ENCODE measurements around the gene MN1. TPM values are rescaled to one million over a fixed set of nuclear protein-coding genes. Genes with fewer than 3 reads are reported as not detected.

Gene MN1
- total RNA-seq, 4 donors from 2014 or later, result 2.0 to 9.7 (median 8.2) TPM

DNA sequence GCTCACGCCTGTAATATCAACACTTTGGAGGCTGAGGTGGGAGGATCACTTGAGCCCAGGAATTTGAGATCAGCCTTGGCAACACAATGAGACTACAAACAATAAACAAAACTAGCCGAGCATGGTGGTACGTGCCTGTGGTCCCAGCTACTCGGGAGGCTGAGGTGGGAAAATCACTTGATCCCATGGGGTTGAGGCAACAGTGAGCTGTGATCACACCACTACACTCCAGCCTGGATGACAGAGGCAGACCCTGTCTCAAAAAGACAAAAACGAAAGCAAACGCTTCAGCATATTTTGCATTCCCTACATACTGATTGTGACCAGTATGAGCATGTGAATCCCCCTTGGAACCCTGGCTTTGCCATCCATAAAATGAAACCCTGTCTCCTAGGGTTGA lies 33.9 kb upstream of the MN1 start:
- TF ChIP-seq, protein P1, sequence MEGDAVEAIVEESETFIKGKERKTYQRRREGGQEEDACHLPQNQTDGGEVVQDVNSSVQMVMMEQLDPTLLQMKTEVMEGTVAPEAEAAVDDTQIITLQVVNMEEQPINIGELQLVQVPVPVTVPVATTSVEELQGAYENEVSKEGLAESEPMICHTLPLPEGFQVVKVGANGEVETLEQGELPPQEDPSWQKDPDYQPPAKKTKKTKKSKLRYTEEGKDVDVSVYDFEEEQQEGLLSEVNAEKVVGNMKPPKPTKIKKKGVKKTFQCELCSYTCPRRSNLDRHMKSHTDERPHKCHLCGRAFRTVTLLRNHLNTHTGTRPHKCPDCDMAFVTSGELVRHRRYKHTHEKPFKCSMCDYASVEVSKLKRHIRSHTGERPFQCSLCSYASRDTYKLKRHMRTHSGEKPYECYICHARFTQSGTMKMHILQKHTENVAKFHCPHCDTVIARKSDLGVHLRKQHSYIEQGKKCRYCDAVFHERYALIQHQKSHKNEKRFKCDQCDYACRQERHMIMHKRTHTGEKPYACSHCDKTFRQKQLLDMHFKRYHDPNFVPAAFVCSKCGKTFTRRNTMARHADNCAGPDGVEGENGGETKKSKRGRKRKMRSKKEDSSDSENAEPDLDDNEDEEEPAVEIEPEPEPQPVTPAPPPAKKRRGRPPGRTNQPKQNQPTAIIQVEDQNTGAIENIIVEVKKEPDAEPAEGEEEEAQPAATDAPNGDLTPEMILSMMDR (IDR thresholded peaks at IDR 0.05), result no peak
- TF ChIP-seq POLR2A (IDR thresholded peaks at IDR 0.05), result no peak
- no peak overlapping the region for H3K27ac ChIP-seq
- H3K27me3 ChIP-seq, result no peaks in the 10 kb centered on the region
- no peaks in the 10 kb centered on the region for H3K9me3 ChIP-seq
- intact Hi-C loops (cut with DNase I; ENCODE audit: low total_unique reads), result no loop called here
- H3K4me3 ChIP-seq, result no peak overlapping the region
- no peaks in the 10 kb centered on the region for H3K36me3 ChIP-seq
- no peaks in the 10 kb centered on the region for H3K4me1 ChIP-seq
- DNase-seq, result no peak

DNA sequence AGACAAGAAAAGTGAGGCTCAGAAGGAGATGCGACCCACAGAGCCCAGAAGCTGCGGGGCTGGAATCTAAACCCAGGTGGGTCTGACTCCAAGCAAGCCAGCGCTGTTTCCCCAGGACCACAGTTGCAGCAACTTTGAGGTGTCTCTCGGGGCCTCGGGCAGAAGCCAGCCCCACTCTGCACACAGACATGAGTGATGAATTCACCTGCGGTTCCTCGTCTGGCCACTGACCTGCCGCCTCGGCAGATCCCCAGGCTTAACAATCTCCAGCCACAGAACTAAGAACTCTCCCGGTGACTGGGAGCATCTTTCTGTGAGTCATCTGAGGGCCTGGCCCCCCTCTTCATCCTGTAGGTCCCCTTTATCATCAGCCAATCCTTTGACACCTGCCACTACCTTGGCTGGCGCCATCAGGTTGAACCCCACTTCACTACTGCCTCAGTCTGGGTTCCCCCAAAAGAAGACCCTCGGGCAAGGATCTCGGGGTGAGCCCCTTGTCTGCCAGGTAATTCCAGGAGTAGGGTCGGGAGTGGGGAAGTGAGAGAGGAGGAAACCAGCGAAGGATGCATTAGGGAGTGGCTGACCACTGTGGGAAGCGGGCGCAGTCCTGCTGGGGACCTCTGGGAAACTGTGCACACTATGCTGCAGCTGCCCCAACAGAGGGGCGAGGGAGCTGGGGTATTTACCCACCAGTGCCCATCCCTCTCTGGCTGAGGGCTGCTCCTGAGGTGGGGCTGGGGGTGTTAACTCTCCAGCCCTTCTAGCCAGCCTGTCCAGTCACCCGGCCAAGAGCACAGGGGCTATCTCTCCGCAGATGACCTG lies 33.0 kb upstream of the MN1 start:
- intact Hi-C loops (cut with DNase I; ENCODE audit: low total_unique reads), result no loop called here
- no peaks in the 10 kb centered on the region for H3K27me3 ChIP-seq
- TF ChIP-seq, protein P1 (IDR thresholded peaks at IDR 0.05), result no peak
- TF ChIP-seq POLR2A (IDR thresholded peaks at IDR 0.05), result no peak
- DNase-seq, result no peak
- H3K4me3 ChIP-seq, result no peak overlapping the region
- H3K9me3 ChIP-seq, result no peaks in the 10 kb centered on the region
- H3K27ac ChIP-seq, result no peak overlapping the region
- H3K36me3 ChIP-seq, result no peaks in the 10 kb centered on the region
- no peaks in the 10 kb centered on the region for H3K4me1 ChIP-seq

DNA sequence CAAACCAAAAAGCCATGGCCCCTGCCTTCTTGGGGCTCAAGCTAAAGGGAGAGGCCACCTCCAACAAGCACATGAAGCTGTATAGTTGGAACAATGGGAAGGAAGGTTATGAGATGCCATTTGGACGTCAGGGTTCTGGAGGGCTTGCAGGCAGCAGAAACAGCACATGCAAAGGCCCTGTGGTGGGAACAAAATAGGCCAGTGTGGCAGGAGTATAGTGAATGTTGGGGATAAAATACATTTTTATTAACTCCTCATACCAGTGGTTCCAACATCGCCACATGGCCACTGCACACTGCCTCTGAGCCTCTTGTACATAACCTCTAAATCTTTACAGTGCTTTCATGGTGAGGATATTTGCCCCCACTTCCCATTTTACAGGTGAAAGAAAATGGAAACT lies 32.2 kb upstream of the MN1 start:
- H3K4me3 ChIP-seq, result no peak overlapping the region
- no peaks in the 10 kb centered on the region for H3K27me3 ChIP-seq
- no peak overlapping the region for H3K27ac ChIP-seq
- intact Hi-C loops (cut with DNase I; ENCODE audit: low total_unique reads), result no loop called here
- TF ChIP-seq POLR2A (IDR thresholded peaks at IDR 0.05), result no peak
- TF ChIP-seq, protein P1 (IDR thresholded peaks at IDR 0.05), result no peak
- no peaks in the 10 kb centered on the region for H3K9me3 ChIP-seq
- H3K4me1 ChIP-seq, result no peaks in the 10 kb centered on the region
- no peak for DNase-seq
- H3K36me3 ChIP-seq, result no peaks in the 10 kb centered on the region

DNA sequence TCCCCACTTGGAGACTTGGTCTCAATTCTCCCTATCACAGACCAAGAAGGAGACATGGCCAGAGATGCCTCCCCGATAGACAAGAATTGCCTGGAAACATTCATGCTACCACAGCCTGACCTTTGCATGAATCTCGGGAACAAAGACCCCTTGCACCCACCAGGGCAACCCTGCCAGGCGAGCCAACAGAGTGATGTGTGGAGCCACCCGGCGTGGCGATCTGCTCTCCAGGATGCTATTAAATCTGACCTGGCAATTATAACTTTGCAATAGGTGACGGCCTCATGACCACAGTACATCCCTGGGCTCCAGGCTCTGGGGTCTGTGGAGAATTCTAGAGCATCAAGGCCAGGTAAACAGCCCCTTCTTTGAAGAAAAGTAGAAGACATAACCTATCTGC lies 31.1 kb upstream of the MN1 start:
- H3K4me1 ChIP-seq, result no peaks in the 10 kb centered on the region

DNA sequence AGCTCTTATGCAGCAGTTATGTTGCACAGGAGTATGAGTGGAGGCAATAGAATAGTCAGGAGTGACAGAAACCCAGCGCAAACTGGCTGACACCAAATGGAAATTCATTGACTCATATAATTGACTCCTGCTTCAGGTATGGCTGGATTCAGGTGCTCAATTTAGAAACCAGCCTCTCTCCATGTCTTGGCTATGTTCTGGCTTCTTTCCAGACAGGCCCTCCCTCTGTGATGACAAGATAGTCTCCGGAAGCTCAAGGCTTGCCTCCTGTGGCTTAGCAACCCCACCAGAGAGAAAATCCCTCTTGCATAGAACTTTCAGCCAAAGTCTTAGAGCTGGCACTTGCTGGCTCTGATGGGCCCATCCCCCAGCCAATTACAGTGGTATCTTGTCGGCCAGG lies 28.1 kb upstream of the MN1 start:
- TF ChIP-seq POLR2A (IDR thresholded peaks at IDR 0.05), result no peak
- TF ChIP-seq, protein P1 (IDR thresholded peaks at IDR 0.05), result no peak
- intact Hi-C loops (cut with DNase I; ENCODE audit: low total_unique reads), result no loop called here
- Histone ChIP-seq H3K27me3 (no peaks in the 10 kb centered on the region), H3K4me3 (no peak overlapping the region), H3K36me3 (no peaks in the 10 kb centered on the region), H3K9me3 (no peaks in the 10 kb centered on the region), H3K27ac (no peak overlapping the region), H3K4me1 (no peaks in the 10 kb centered on the region)
- DNase-seq, result no peak

More for the DNA sequence above, 31.1 kb upstream of the MN1 start:
- Histone ChIP-seq H3K27ac (no peak overlapping the region), H3K27me3 (no peaks in the 10 kb centered on the region), H3K9me3 (no peaks in the 10 kb centered on the region), H3K4me3 (no peak overlapping the region), H3K36me3 (no peaks in the 10 kb centered on the region)
- no peak for DNase-seq
- TF ChIP-seq, protein P1 (IDR thresholded peaks at IDR 0.05), result no peak
- TF ChIP-seq POLR2A (IDR thresholded peaks at IDR 0.05), result no peak
- intact Hi-C loops (cut with DNase I; ENCODE audit: low total_unique reads), result no loop called here

All from uterus (tissue), 4 donors.